Pancreas (tissue), 10 donors: Measurements from ENCODE around the gene PFKFB4. TPM values are rescaled to one million over a fixed set of nuclear protein-coding genes. Genes with fewer than 3 reads are reported as not detected.
A peak's percentile ranks its signal among the peaks of the same experiment; 100 is the strongest.

ENCODE experiments used
- ATAC-seq, 4 donors: fragments of 200-7000 bp; cut with Tn5 transposase; one replicate each; pipeline versions ENCODE4 v1.8.0 to v1.9.1; 2020; ENCODE audit warnings: mild to moderate bottlenecking in 4 of 4, moderate library complexity in 4 of 4
- DNase-seq, 6 donors: peaks; one replicate each; pipeline ENCODE4 v3.0.0-alpha.2; 2020
- FAIRE-seq: peaks from 2 replicates; lab custom pipeline; 2012; peaks lifted over from hg19 to GRCh38; lab: Jason Lieb, UNC
- H3K27ac ChIP-seq, 4 donors: fragments of 200-600 bp; sonication (generic); 1 replicate in 3 of 4; 2 replicates in 1 of 4; pipeline versions ENCODE4 v1.5.0 to v1.8.0; 2020
- H3K27me3 ChIP-seq, 4 donors: fragments of 200-600 bp; one replicate each; pipeline ENCODE4 v1.8.0; 2021
- H3K36me3 ChIP-seq, 3 donors: fragments of 200-600 bp; sonication (generic) in 1 of 3; one replicate each; pipeline versions ENCODE4 v1.5.0 to v1.8.0; 2020 to 2021
- H3K4me1 ChIP-seq, 3 donors: fragments of 200-600 bp; one replicate each; pipeline ENCODE4 v1.8.0; 2021
- H3K4me3 ChIP-seq, 4 donors: fragments of 200-600 bp; sonication (generic) in 2 of 4; one replicate each; pipeline versions ENCODE4 v1.5.0 to v1.8.0; 2020 to 2021
- H3K9me3 ChIP-seq, 4 donors: fragments of 200-600 bp; one replicate each; pipeline ENCODE4 v1.8.0; 2021
- CTCF ChIP-seq, 4 donors: fragments of 200-600 bp; sonication (generic) in 3 of 4; IDR thresholded peaks; one replicate each; pipeline versions ENCODE4 v1.5.0 to v1.8.0; 2021; ENCODE audit warnings: antibody characterized with exemption in 4 of 4
- WGBS, 2 donors: extraction: QIAGEN DNeasy Blood & Tissue Kit; methylation state at CpG; one replicate each; pipeline ENCODE4 v1.1.7; 2013; 5-methylcytosine and 5-hydroxymethylcytosine counted together
- intact Hi-C, 3 donors: fragments of 100-400 bp; cut with DNase I; formaldehyde crosslinking; loops; one replicate each; pipeline versions ENCODE4 v1.11.1 to v1.14.2; 2022
- polyA plus RNA-seq, 2 donors: library from polyadenylated mRNA; stranded (reverse); fragments of 200-250 nt; gene quantifications; one replicate each; pipeline ENCODE4 v1.2.3, GENCODE V29; 2013
- total RNA-seq, 6 donors: library from RNA; stranded (reverse); fragmentation: NEBNext Ultra II Directional in 4 of 6; extraction: Animal tissue kit (Norgen Biotek cat#: 25700) in 4 of 6; gene quantifications; one replicate each; pipeline versions ENCODE4 v1.2.1 to v1.2.4, GENCODE V29; 2021 to 2023
- donor health status: healthy with polysubstance abuse.
- donor health status: DM: no; HTN: no; CAD: no; lungs with moderate emphysema.
- donor health status: DM: no; HTN: no; CAD: no.
- donor health status: control.
- donor health status: control.
- donor health status: Bipolar disorder and iron deficiency.
- donor health status: DM: yes; HTN: yes; CAD: no.
- donor health status: DM: no; HTN: no; CAD: no.
- donor health status: DM: no; HTN: no; CAD: no.
- donor health status: DM: yes; HTN: yes; CAD: no.

Gene PFKFB4
- total and polyA plus RNA-seq, 8 donors: 7.4 to 12.2 (median 8.5) TPM

GRCh38 chr3:48543271-48543866 is 13.2 kb downstream of the PFKFB4 start:
- no peak overlapping the region for H3K27ac ChIP-seq
- peak in 1 of 6 donors; percentile 60 for DNase-seq

GRCh38 chr3:48538451-48538850 is 18.2 kb downstream of the PFKFB4 start:
- Histone ChIP-seq H3K4me3 (no peak overlapping the region), H3K9me3 (no peaks in the 10 kb centered on the region), H3K27me3 (no peaks in the 10 kb centered on the region), H3K27ac (no peak overlapping the region), H3K36me3 (peaks cover 0 to 30% (median 6%) of the 10 kb centered on the region in 3 donors), H3K4me1 (no peaks in the 10 kb centered on the region)
- ATAC-seq: no peak
- DNase-seq: no peak
- FAIRE-seq: no peak
- no peak for TF ChIP-seq CTCF (IDR thresholded peaks at IDR 0.05)
- 93 to 94% methylated on average over 12 of the region's 12 CpGs for WGBS, 2 donors
- intact Hi-C loops: no loop called here

More at GRCh38 chr3:48543271-48543866, 13.2 kb downstream of the PFKFB4 start:
- Histone ChIP-seq H3K27me3 (no peaks in the 10 kb centered on the region), H3K9me3 (no peaks in the 10 kb centered on the region), H3K4me1 (peaks cover 0 to 1% (median 0%) of the 10 kb centered on the region in 3 donors), H3K36me3 (peaks cover 0 to 25% (median 0%) of the 10 kb centered on the region in 3 donors), H3K4me3 (no peak overlapping the region)
- intact Hi-C loops: no loop called here
- WGBS, 2 donors: 78 to 80% methylated on average over 9 of the region's 9 CpGs
- no peak for TF ChIP-seq CTCF (IDR thresholded peaks at IDR 0.05)
- ATAC-seq: peak in 3 of 4 donors; percentile 18 to 72 (median 70)
- FAIRE-seq: no peak

- Histone ChIP-seq H3K27me3 (no peaks in the 10 kb centered on the region), H3K4me1 (no peaks in the 10 kb centered on the region), H3K9me3 (no peaks in the 10 kb centered on the region), H3K4me3 (no peak overlapping the region), H3K36me3 (peaks cover 0 to 30% (median 6%) of the 10 kb centered on the region in 3 donors), H3K27ac (no peak overlapping the region)
- FAIRE-seq: no peak
- no peak for DNase-seq
- intact Hi-C loops: no loop called here
- TF ChIP-seq CTCF (IDR thresholded peaks at IDR 0.05): no peak
- no peak for ATAC-seq
- 82 to 87% methylated on average over 5 of the region's 5 CpGs for WGBS, 2 donors
Observed at GRCh38 chr3:48536785-48537184, 19.8 kb downstream of the PFKFB4 start.

GRCh38 chr3:48536116-48536515 is 20.5 kb downstream of the PFKFB4 start:
- intact Hi-C loops: no loop called here
- H3K36me3 ChIP-seq: peaks cover 0 to 30% (median 6%) of the 10 kb centered on the region in 3 donors
- TF ChIP-seq CTCF (IDR thresholded peaks at IDR 0.05): no peak
- no peak for DNase-seq
- H3K9me3 ChIP-seq: no peaks in the 10 kb centered on the region
- no peak overlapping the region for H3K27ac ChIP-seq
- no peaks in the 10 kb centered on the region for H3K4me1 ChIP-seq
- 91 to 94% methylated on average over 19 of the region's 19 CpGs for WGBS, 2 donors
- ATAC-seq: no peak
- H3K4me3 ChIP-seq: no peak overlapping the region
- no peak for FAIRE-seq
- H3K27me3 ChIP-seq: no peaks in the 10 kb centered on the region

- H3K9me3 ChIP-seq: no peaks in the 10 kb centered on the region
- no peak for FAIRE-seq
- WGBS, 2 donors: 97 to 100% methylated on average over 4 of the region's 4 CpGs
- peaks cover 0 to 30% (median 6%) of the 10 kb centered on the region in 3 donors for H3K36me3 ChIP-seq
- H3K27ac ChIP-seq: no peak overlapping the region
- H3K4me1 ChIP-seq: no peaks in the 10 kb centered on the region
- no peak for DNase-seq
- intact Hi-C loops: no loop called here
- H3K27me3 ChIP-seq: no peaks in the 10 kb centered on the region
- no peak for TF ChIP-seq CTCF (IDR thresholded peaks at IDR 0.05)
- no peak overlapping the region for H3K4me3 ChIP-seq
- ATAC-seq: no peak
Observed at GRCh38 chr3:48535578-48535977, 21.0 kb downstream of the PFKFB4 start.
